ENCODE measurements around the gene POU2F1. TPM values are rescaled to one million over a fixed set of nuclear protein-coding genes. Genes with fewer than 3 reads are reported as not detected.

The POU2F1 gene
- total and polyA plus RNA-seq, 2 donors (not counting 3 experiments of a cell fraction or from before 2014, with no cell fraction given) = 6.0 to 12.9 TPM

GRCh38 chr1:167194182-167194581 lies 26.5 kb upstream of the POU2F1 start:
- Histone ChIP-seq H3K4me2 (ENCODE audit: insufficient read depth, low read length) (no peak overlapping the region), H2AFZ (ENCODE audit: low read depth, low read length) (no peak overlapping the region), H4K20me1 (replicated peaks; ENCODE audit: control insufficient read depth, extremely low read depth, insufficient read depth, low read length) (no peaks in the 10 kb centered on the region), H3K27ac (ENCODE audit: insufficient read depth, low read depth, low read length) (no peak overlapping the region), H3K27me3 (ENCODE audit: control insufficient read depth in 2 of 2, insufficient read depth in 2 of 2, low read length in 2 of 2) (peaks cover 20 to 27% of the 10 kb centered on the region in 2 experiments), H3K4me3 (replicated peaks in 1 of 3; ENCODE audit: insufficient read depth in 1 of 3, low read depth in 1 of 3, low read length in 3 of 3) (no peak overlapping the region), H3K79me2 (ENCODE audit: control insufficient read depth, insufficient read depth, low read length) (no peaks in the 10 kb centered on the region), H3K9me1 (replicated peaks; ENCODE audit: control insufficient read depth, extremely low read depth, insufficient read depth, low read length) (no peaks in the 10 kb centered on the region), H3K4me1 (ENCODE audit: control insufficient read depth, extremely low read depth, insufficient read depth, low read length) (peaks cover 6% of the 10 kb centered on the region), H3K9me3 (replicated peaks; ENCODE audit: control insufficient read depth, insufficient read depth, low read length) (no peaks in the 10 kb centered on the region), H3K36me3 (ENCODE audit: control insufficient read depth in 2 of 2, extremely low read depth in 1 of 2, insufficient read depth in 2 of 2, low read length in 2 of 2) (no peaks in the 10 kb centered on the region), H3K9ac (replicated peaks; ENCODE audit: extremely low read depth, insufficient read depth, low read length) (no peak overlapping the region)
- intact Hi-C loops (cut with micrococcal nuclease) = no loop called here
- POLR2A ChIA-PET = no interaction called here
- CTCF ChIA-PET = interaction anchor here (1.0 to 1.3 kb wide), 2 partner anchors 26 to 284 kb away, joined by 4 to 5 read pairs; partner anchors contain the start of gene POU2F1
- FAIRE-seq (no peak), DNase-seq (ENCODE audit: low read depth, low spot score) (no peak)
- dilution Hi-C loops (cut with MboI; ENCODE audit: extremely low pct_ligation_motif_present, low sequenced_read_pairs) = no loop called here
- BruUV-seq (replicated peaks) = no TSS peak
- TF ChIP-seq CTCF (IDR thresholded peaks at IDR 0.05; ENCODE audit: extremely low read depth in 1 of 2, insufficient read depth in 1 of 2, low read depth in 1 of 2, low read length in 2 of 2) (no peak), POLR2AphosphoS5 (IDR thresholded peaks at IDR 0.05; ENCODE audit: insufficient read depth, low read depth, low read length) (no peak), EZH2 (IDR thresholded peaks at IDR 0.05; ENCODE audit: borderline replicate concordance, low read depth, low read length, severe bottlenecking) (no peak), GATA2 (IDR thresholded peaks at IDR 0.05; ENCODE audit: insufficient read depth, insufficient read length, low read depth, low read length) (no peak), FOS (IDR thresholded peaks at IDR 0.05; ENCODE audit: borderline replicate concordance, insufficient read depth, low read length) (no peak), MAX (IDR thresholded peaks at IDR 0.05; ENCODE audit: insufficient read depth, insufficient read length) (no peak), POLR2A (IDR thresholded peaks at IDR 0.05; ENCODE audit: low read depth, low read length) (no peak), JUN (IDR thresholded peaks at IDR 0.05; ENCODE audit: borderline replicate concordance, insufficient read depth, insufficient read length, low read depth) (no peak), MYC (IDR thresholded peaks at IDR 0.05; ENCODE audit: low read depth, low read length) (no peak)
